IPS DF 4.7 (cell line): Measurements from ENCODE around the gene CCDC34.

Experiments used
- DNase-seq: peaks from one replicate; pipeline ENCODE4 v3.0.0-alpha.2; 2013; ENCODE audit warnings: low spot score; ENCODE audit errors: extremely low read depth

The CCDC34 gene

DNA sequence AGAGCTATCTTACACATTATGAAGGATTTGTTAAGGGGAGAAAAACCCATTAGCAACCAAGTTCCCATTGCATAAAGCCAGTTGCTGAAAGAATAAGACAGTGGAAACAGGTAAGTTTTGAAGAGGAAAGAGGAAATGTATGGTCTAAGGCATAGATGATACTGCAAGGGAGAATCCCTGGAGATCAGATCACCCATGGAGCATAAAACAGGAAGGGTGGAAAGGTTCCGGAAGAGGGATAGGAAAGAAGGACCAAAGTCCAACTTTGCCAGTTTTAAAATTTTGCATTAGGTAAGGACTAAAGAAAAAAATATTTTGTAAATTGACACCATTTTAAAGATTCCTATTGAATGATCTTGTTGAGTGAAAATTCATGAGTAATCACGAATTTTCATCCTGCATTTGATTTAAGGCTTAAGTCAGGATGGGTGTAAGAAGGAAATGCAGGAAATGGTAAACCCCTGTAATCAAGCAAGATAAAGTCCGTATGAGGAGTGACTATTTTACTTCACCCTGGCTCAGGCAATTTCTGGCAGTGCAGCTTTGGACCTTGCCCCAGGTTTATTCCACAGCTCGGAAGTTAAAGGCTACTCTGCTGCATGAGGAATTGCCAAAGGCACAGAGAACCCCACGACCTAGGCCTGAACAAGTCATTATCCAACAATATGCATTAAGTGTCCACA lies 70.9 kb downstream of the CCDC34 start:
- no peak for DNase-seq

DNA sequence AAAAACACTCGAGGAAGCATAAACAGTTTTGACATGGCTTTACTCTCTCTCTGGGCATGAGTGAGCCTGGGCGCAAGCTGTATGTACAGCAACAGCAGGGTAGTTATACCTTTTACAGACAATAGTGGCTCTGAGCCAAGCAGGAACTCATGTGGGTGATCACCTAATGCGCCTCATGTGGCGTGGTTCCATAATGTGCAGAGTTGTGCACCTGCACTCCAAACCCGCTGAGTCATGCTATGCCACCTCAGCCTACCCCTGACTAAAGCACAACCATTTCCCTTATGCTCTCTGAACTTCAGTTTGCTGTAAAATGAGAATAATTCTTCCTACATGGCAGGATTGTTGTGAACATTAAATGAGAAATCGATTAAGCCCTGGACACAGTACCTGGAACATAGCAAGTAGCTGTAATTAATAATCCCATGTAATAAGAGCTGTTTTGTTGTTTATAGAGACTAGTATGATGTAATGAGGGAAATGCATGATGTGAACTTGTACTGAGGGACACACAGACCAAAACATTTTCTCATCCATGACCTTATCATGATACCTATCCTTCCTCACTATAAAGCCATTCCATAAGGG lies 71.6 kb downstream of the CCDC34 start:
- no peak for DNase-seq

DNA sequence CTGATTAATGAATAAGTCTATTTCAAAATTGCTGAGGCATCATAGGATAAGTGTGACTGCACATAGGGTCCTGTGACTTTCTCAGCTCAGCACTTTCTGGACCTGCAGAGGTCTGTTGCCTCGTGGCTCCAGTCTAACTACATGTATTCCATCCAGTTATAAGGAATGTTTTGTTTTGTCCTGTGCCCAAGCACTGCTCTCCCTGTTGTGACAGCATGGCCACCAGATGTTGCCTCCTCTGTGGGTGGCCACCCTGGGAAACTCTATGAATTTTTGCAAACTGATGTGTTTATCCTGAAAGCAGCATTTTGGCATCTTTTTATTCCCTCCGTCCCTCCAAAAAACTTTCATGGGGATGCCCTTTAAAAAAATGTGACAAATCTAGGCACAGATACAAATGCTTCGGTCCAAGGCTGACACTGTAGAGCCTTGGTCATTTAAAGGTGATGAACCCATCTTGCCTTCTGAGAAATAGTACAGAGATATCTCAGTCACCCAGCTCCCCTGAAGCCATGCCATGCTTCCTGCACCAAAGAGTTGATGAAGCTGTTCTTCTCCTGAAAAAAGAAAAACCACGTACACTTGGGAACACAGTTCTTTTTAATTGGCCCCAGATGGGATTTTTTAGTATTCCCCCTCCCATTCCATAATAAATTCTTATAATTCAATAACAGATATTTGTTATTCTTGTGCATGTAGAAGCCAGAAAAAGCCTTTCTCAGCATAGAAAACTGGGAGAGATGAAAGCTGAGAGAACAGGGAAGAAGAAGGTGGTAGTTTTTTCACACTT lies 72.6 kb downstream of the CCDC34 start:
- DNase-seq, result no peak
